Skin epidermis (tissue), 12 donors: ENCODE measurements around the gene POU3F2.

Experiments
- H3K27ac ChIP-seq, 21 experiments: fragments of 200-600 bp; sonication (generic) in 11 of 21; one replicate each; pipeline ENCODE4 v1.5.0; 2020; ENCODE audit warnings: mild to moderate bottlenecking in 3 of 21, inconsistent platforms in 2 of 21, moderate library complexity in 2 of 21
- H3K4me3 ChIP-seq, 7 experiments: fragments of 200-600 bp; sonication (generic) in 2 of 7; one replicate each; pipeline ENCODE4 v1.5.0; 2020; ENCODE audit warnings: inconsistent platforms in 2 of 7, mild to moderate bottlenecking in 2 of 7, moderate library complexity in 1 of 7

POU3F2 gene

GRCh38 chr6:98828941-98829411 lies 5.4 kb upstream of the POU3F2 start:
- no peak overlapping the region for H3K27ac ChIP-seq
- no peak overlapping the region for H3K4me3 ChIP-seq

- H3K4me3 ChIP-seq, result no peak overlapping the region
- H3K27ac ChIP-seq, result no peak overlapping the region
Observed at GRCh38 chr6:98830146-98830545, 4.2 kb upstream of the POU3F2 start.

GRCh38 chr6:98831057-98831958 lies 3.1 kb upstream of the POU3F2 start:
- Histone ChIP-seq H3K27ac (no peak overlapping the region), H3K4me3 (no peak overlapping the region)

- H3K4me3 ChIP-seq, result no peak overlapping the region
- H3K27ac ChIP-seq, result no peak overlapping the region
Observed at GRCh38 chr6:98831959-98832283, 2.5 kb upstream of the POU3F2 start.

GRCh38 chr6:98832284-98833056 lies 1.9 kb upstream of the POU3F2 start:
- Histone ChIP-seq H3K4me3 (peak overlapping the region in 3 of 7 experiments; percentile 38 to 49 (median 43)), H3K27ac (no peak overlapping the region)

GRCh38 chr6:98833057-98833306 lies 1.4 kb upstream of the POU3F2 start:
- no peak overlapping the region for H3K27ac ChIP-seq
- H3K4me3 ChIP-seq, result peak overlapping the region in 4 of 7 experiments; percentile 38 to 49 (median 42)

- peak overlapping the region; percentile 30 to 49 (median 38) for H3K4me3 ChIP-seq
Observed at GRCh38 chr6:98833307-98834059, 891 bp upstream of the POU3F2 start.

GRCh38 chr6:98835149-98836024 lies 1.0 kb downstream of the POU3F2 start:
- peak overlapping the region in 5 of 7 experiments; percentile 2 to 49 (median 20) for H3K4me3 ChIP-seq
- no peak overlapping the region for H3K27ac ChIP-seq

More at GRCh38 chr6:98833307-98834059, 891 bp upstream of the POU3F2 start:
- no peak overlapping the region for H3K27ac ChIP-seq

- H3K4me3 ChIP-seq, result peak overlapping the region in 1 of 7 experiments; percentile 38
Observed at GRCh38 chr6:98836025-98836961, 1.9 kb downstream of the POU3F2 start.

GRCh38 chr6:98836962-98837944 lies 2.9 kb downstream of the POU3F2 start:
- Histone ChIP-seq H3K27ac (no peak overlapping the region), H3K4me3 (no peak overlapping the region)

More at GRCh38 chr6:98836025-98836961, 1.9 kb downstream of the POU3F2 start:
- H3K27ac ChIP-seq, result no peak overlapping the region

GRCh38 chr6:98838032-98838431 lies 3.7 kb downstream of the POU3F2 start:
- Histone ChIP-seq H3K27ac (no peak overlapping the region), H3K4me3 (no peak overlapping the region)

- H3K27ac ChIP-seq, result no peak overlapping the region
- no peak overlapping the region for H3K4me3 ChIP-seq
Observed at GRCh38 chr6:98838975-98839374, 4.6 kb downstream of the POU3F2 start.

- Histone ChIP-seq H3K4me3 (no peak overlapping the region), H3K27ac (no peak overlapping the region)
Observed at GRCh38 chr6:98839781-98840361, 5.5 kb downstream of the POU3F2 start.

GRCh38 chr6:98840385-98840784 lies 6.0 kb downstream of the POU3F2 start:
- Histone ChIP-seq H3K4me3 (no peak overlapping the region), H3K27ac (no peak overlapping the region)

GRCh38 chr6:98840996-98841513 lies 6.7 kb downstream of the POU3F2 start:
- H3K4me3 ChIP-seq, result no peak overlapping the region

GRCh38 chr6:98841621-98842341 lies 7.4 kb downstream of the POU3F2 start:
- no peak overlapping the region for H3K27ac ChIP-seq
- no peak overlapping the region for H3K4me3 ChIP-seq

More at GRCh38 chr6:98840996-98841513, 6.7 kb downstream of the POU3F2 start:
- H3K27ac ChIP-seq, result no peak overlapping the region
